Endothelial cell of umbilical vein (primary cell): ENCODE results near the gene ZDHHC3. TPM values are rescaled to one million over a fixed set of nuclear protein-coding genes. Genes with fewer than 3 reads are reported as not detected.

Experiments
- BruUV-seq: library from RNA; stranded (reverse); fragments of 400-500 nt; replicated peaks from 2 replicates; lab custom pipeline; 2021; lab: Mats Ljungman, UMichigan
- CTCF ChIA-PET: fragments of 300-600, 350-600 bp; sonication (Branson Sonifier 250); formaldehyde crosslinking; loops from one replicate; lab custom pipeline; 2021; ENCODE audit warnings: antibody characterized with exemption, inconsistent platforms; lab: Charles Lee
- POLR2A ChIA-PET: fragments of 300-600, 350-600 bp; sonication (Branson Sonifier 250); formaldehyde crosslinking; loops from one replicate; lab custom pipeline; 2021; ENCODE audit warnings: antibody characterized with exemption, inconsistent platforms; lab: Charles Lee
- DNase-seq: peaks from one replicate; pipeline ENCODE4 v3.0.0-alpha.2; 2011; ENCODE audit warnings: low read depth, low spot score
- FAIRE-seq: peaks from 2 replicates; lab custom pipeline; 2011; peaks lifted over from hg19 to GRCh38; lab: Jason Lieb, UNC
- H2AFZ ChIP-seq: 2 replicates; pipeline ENCODE4 v1.6.0; 2012; ENCODE audit warnings: low read depth, low read length, control low read depth, inconsistent platforms
- H3K27ac ChIP-seq: 2 replicates; pipeline ENCODE4 v1.5.1; 2011; ENCODE audit warnings: low read depth, mild to moderate bottlenecking, control low read depth, low read length, moderate library complexity; ENCODE audit not compliant: insufficient read depth
- H3K27me3 ChIP-seq, 2 experiments: 2 replicates each; pipeline versions ENCODE4 v1.6.0 to v1.6.1; 2011; ENCODE audit warnings: low read length in 2 of 2, mixed read lengths in 1 of 2; ENCODE audit not compliant: control insufficient read depth in 2 of 2, insufficient read depth in 2 of 2
- H3K36me3 ChIP-seq, 2 experiments: 2 replicates in 1 of 2; 3 replicates in 1 of 2; pipeline ENCODE4 v1.5.1; 2011; ENCODE audit warnings: low read length in 2 of 2, mild to moderate bottlenecking in 1 of 2, moderate library complexity in 1 of 2; ENCODE audit not compliant: control insufficient read depth in 2 of 2, insufficient read depth in 2 of 2; ENCODE audit errors: extremely low read depth in 1 of 2
- H3K4me1 ChIP-seq: 3 replicates; pipeline ENCODE4 v1.5.1; 2011; ENCODE audit warnings: mild to moderate bottlenecking, low read length; ENCODE audit not compliant: control insufficient read depth, insufficient read depth; ENCODE audit errors: extremely low read depth
- H3K4me2 ChIP-seq: 2 replicates; pipeline ENCODE4 v1.6.1; 2011; ENCODE audit warnings: low read length, control low read depth, mixed read lengths; ENCODE audit not compliant: insufficient read depth
- H3K4me3 ChIP-seq, 3 experiments: fragments of 200-600 bp in 1 of 3; sonication (generic), shearing (Covaris generic) in 1 of 3; replicated peaks in 1 of 3; 2 replicates each; pipeline ENCODE4 v1.5.1; 2011 to 2016; ENCODE audit warnings: control low read depth in 3 of 3, low read length in 3 of 3, mild to moderate bottlenecking in 2 of 3, inconsistent platforms in 1 of 3, low read depth in 1 of 3, moderate library complexity in 1 of 3; ENCODE audit not compliant: insufficient read depth in 1 of 3
- H3K79me2 ChIP-seq: 2 replicates; pipeline ENCODE4 v1.6.0; 2012; ENCODE audit warnings: low read length, inconsistent platforms; ENCODE audit not compliant: control insufficient read depth, insufficient read depth
- H3K9ac ChIP-seq: replicated peaks from 2 replicates; pipeline ENCODE3; 2011; ENCODE audit warnings: low read length, control low read depth; ENCODE audit not compliant: insufficient read depth; ENCODE audit errors: extremely low read depth
- H3K9me1 ChIP-seq: replicated peaks from 3 replicates; pipeline ENCODE4 v1.6.0; 2011; ENCODE audit warnings: mild to moderate bottlenecking, low read length; ENCODE audit not compliant: control insufficient read depth, insufficient read depth; ENCODE audit errors: extremely low read depth
- H3K9me3 ChIP-seq: replicated peaks from 2 replicates; pipeline ENCODE4 v1.5.1; 2012; ENCODE audit warnings: low read length, inconsistent platforms; ENCODE audit not compliant: control insufficient read depth, insufficient read depth
- H4K20me1 ChIP-seq: replicated peaks from 2 replicates; pipeline ENCODE3; 2011; ENCODE audit warnings: mild to moderate bottlenecking, low read length; ENCODE audit not compliant: control insufficient read depth, insufficient read depth; ENCODE audit errors: extremely low read depth
- CTCF ChIP-seq, 2 donors: IDR thresholded peaks; 1 replicate in 1 of 2; 2 replicates in 1 of 2; pipeline ENCODE4 v1.5.1; 2011; ENCODE audit warnings: low read length in 2 of 2, mild to moderate bottlenecking in 2 of 2, moderate library complexity in 2 of 2, control low read depth in 1 of 2, inconsistent platforms in 1 of 2, low read depth in 1 of 2; ENCODE audit not compliant: insufficient read depth in 1 of 2; ENCODE audit errors: extremely low read depth in 1 of 2
- EZH2 ChIP-seq: IDR thresholded peaks from 2 replicates; pipeline ENCODE4 v1.6.1; 2012; ENCODE audit warnings: borderline replicate concordance, low read depth, mild to moderate bottlenecking, moderate library complexity, low read length, inconsistent platforms; ENCODE audit not compliant: severe bottlenecking
- FOS ChIP-seq: IDR thresholded peaks from 2 replicates; pipeline ENCODE4 v1.6.1; 2011; ENCODE audit warnings: mild to moderate bottlenecking, low read length, moderate library complexity, borderline replicate concordance; ENCODE audit not compliant: insufficient read depth
- GATA2 ChIP-seq: IDR thresholded peaks from 2 replicates; pipeline ENCODE4 v1.7.0; 2011; ENCODE audit warnings: low read depth, mild to moderate bottlenecking, moderate library complexity, mixed read lengths, low read length; ENCODE audit not compliant: insufficient read length, insufficient read depth
- JUN ChIP-seq: IDR thresholded peaks from 2 replicates; pipeline ENCODE4 v1.6.1; 2011; ENCODE audit warnings: borderline replicate concordance, low read depth; ENCODE audit not compliant: insufficient read length, insufficient read depth
- MAX ChIP-seq: IDR thresholded peaks from 2 replicates; pipeline ENCODE4 v1.6.1; 2011; ENCODE audit not compliant: insufficient read depth, insufficient read length
- MYC ChIP-seq: IDR thresholded peaks from one replicate; pipeline ENCODE4 v1.6.1; 2011; ENCODE audit warnings: mild to moderate bottlenecking, low read depth, low read length
- POLR2A ChIP-seq: IDR thresholded peaks from 2 replicates; pipeline ENCODE4 v1.6.1; 2012; ENCODE audit warnings: low read depth, mild to moderate bottlenecking, control low read depth, low read length
- POLR2AphosphoS5 ChIP-seq: IDR thresholded peaks from 2 replicates; pipeline ENCODE4 v1.6.1; 2012; ENCODE audit warnings: low read depth, mild to moderate bottlenecking, control low read depth, low read length, moderate library complexity; ENCODE audit not compliant: insufficient read depth
- dilution Hi-C: fragments of 300-500 bp; cut with MboI; formaldehyde crosslinking; loops from one replicate; pipeline ENCODE4 v1.15.0; 2019; ENCODE audit warnings: low sequenced_read_pairs; ENCODE audit not compliant: extremely low pct_ligation_motif_present
- intact Hi-C: fragments of 100-400 bp; cut with micrococcal nuclease; formaldehyde crosslinking; loops from one replicate; pipeline ENCODE4 v1.10.0; 2022
- polyA plus RNA-seq, 4 experiments: library from polyadenylated mRNA; depleted of rRNA in 3 of 4; stranded (reverse) in 3 of 4; unstranded in 1 of 4; fragments of >200 nt; gene quantifications; 2 replicates each; pipeline versions ENCODE4 v1.2.1 to v1.2.3, GENCODE V29; 2011 to 2012; ENCODE audit warnings: missing spikeins in 1 of 4
- total RNA-seq: library from RNA; stranded (reverse); gene quantifications from 2 replicates; pipeline ENCODE4 v1.2.3, GENCODE V29; 2021

The ZDHHC3 gene
- total and polyA plus RNA-seq, 2 donors (not counting 3 experiments of a cell fraction or from before 2014, with no cell fraction given): 62.4 to 97.1 TPM

- Histone ChIP-seq H3K4me1 (peaks cover 14% of the 10 kb centered on the region), H3K79me2 (peaks cover 26% of the 10 kb centered on the region), H3K9me3 (no peaks in the 10 kb centered on the region), H3K27me3 (no peaks in the 10 kb centered on the region), H3K9me1 (no peaks in the 10 kb centered on the region), H3K36me3 (peaks cover 0 to 5% of the 10 kb centered on the region in 2 experiments), H3K27ac (no peak overlapping the region), H4K20me1 (no peaks in the 10 kb centered on the region), H3K4me2 (no peak overlapping the region), H3K4me3 (no peak overlapping the region), H3K9ac (no peak overlapping the region), H2AFZ (no peak overlapping the region)
- no TSS peak for BruUV-seq
- intact Hi-C loops (no loop called here), dilution Hi-C loops (no loop called here)
- ChIA-PET POLR2A (no interaction called here), CTCF (no interaction called here)
- no peak for DNase-seq
- no peak for TF ChIP-seq POLR2A
- TF ChIP-seq EZH2: no peak
- no peak for TF ChIP-seq FOS
- TF ChIP-seq CTCF (IDR thresholded peaks at IDR 0.05; ENCODE audit: extremely low read depth in 1 of 2, insufficient read depth in 1 of 2, low read depth in 1 of 2, low read length in 2 of 2): no peak
- no peak for TF ChIP-seq MYC
- no peak for FAIRE-seq
These were observed 17.6 kb downstream of the ZDHHC3 start for GRCh38 chr3:44958386-44958785.

- Histone ChIP-seq H3K36me3 (peaks cover 0 to 5% of the 10 kb centered on the region in 2 experiments), H3K4me1 (peaks cover 14% of the 10 kb centered on the region), H3K9me3 (no peaks in the 10 kb centered on the region), H3K9me1 (no peaks in the 10 kb centered on the region), H3K27me3 (no peaks in the 10 kb centered on the region), H3K9ac (no peak overlapping the region), H3K79me2 (peaks cover 24% of the 10 kb centered on the region), H3K27ac (no peak overlapping the region), H2AFZ (no peak overlapping the region), H4K20me1 (no peaks in the 10 kb centered on the region), H3K4me3 (no peak overlapping the region), H3K4me2 (no peak overlapping the region)
- POLR2A ChIA-PET: no interaction called here
- no peak for DNase-seq
- FAIRE-seq: no peak
- no TSS peak for BruUV-seq
- dilution Hi-C loops (no loop called here), intact Hi-C loops (no loop called here)
- TF ChIP-seq EZH2: no peak
- TF ChIP-seq CTCF (IDR thresholded peaks at IDR 0.05; ENCODE audit: extremely low read depth in 1 of 2, insufficient read depth in 1 of 2, low read depth in 1 of 2, low read length in 2 of 2): no peak
- TF ChIP-seq MYC: no peak
- TF ChIP-seq MAX: no peak
- no peak for TF ChIP-seq JUN
- TF ChIP-seq POLR2AphosphoS5: no peak
- no peak for TF ChIP-seq GATA2
- no peak for TF ChIP-seq POLR2A
- TF ChIP-seq FOS: no peak
- CTCF ChIA-PET: no interaction called here
These were observed 18.0 kb downstream of the ZDHHC3 start for GRCh38 chr3:44957986-44958385.
